Activated T-cell treated with anti-CD3 and anti-CD28 coated beads, Interleukin-2, amount 50 U/mL, for 72 hours (primary cell): Measurements from ENCODE around the gene TTC3. TPM values are rescaled to one million over a fixed set of nuclear protein-coding genes. Genes with fewer than 3 reads are reported as not detected.
"Not testable (repeated sequence)": the region's sequence is repeated elsewhere in the genome, so short reads cannot be mapped to it uniquely, and the experiment has no call there.

Experiments used
- ATAC-seq, 2 donors: fragments of 150-1000 bp; cut with Tn5 transposase; replicated peaks in 1 of 2; 2 replicates each; pipeline ENCODE4 v1.10.0; 2021; ENCODE audit warnings: moderate library complexity in 2 of 2, mild to moderate bottlenecking in 1 of 2
- DNase-seq, 2 donors: peaks; one replicate each; pipeline ENCODE4 v3.0.0; 2021 to 2022; ENCODE audit warnings: mixed read lengths in 1 of 2
- H3K27ac Mint-ChIP-seq: one replicate; pipeline ENCODE4 v1.8.0; 2022; ENCODE audit warnings: mild to moderate bottlenecking, moderate library complexity, mixed read lengths
- H3K27me3 Mint-ChIP-seq: one replicate; pipeline ENCODE4 v1.8.0; 2022; ENCODE audit warnings: low read depth, mixed read lengths
- H3K36me3 Mint-ChIP-seq, 2 donors: one replicate each; pipeline ENCODE4 v1.8.0; 2022; ENCODE audit warnings: mixed read lengths in 2 of 2, mild to moderate bottlenecking in 1 of 2; ENCODE audit not compliant: insufficient read depth in 2 of 2
- H3K4me1 Mint-ChIP-seq: one replicate; pipeline ENCODE4 v1.8.0; 2022; ENCODE audit warnings: low read depth, mixed read lengths
- H3K4me3 Mint-ChIP-seq, 2 donors: one replicate each; pipeline ENCODE4 v1.8.0; 2022; ENCODE audit warnings: mild to moderate bottlenecking in 2 of 2, mixed read lengths in 2 of 2, moderate library complexity in 2 of 2
- H3K9me3 Mint-ChIP-seq, 2 donors: one replicate each; pipeline ENCODE4 v1.8.0; 2022; ENCODE audit warnings: mixed read lengths in 2 of 2
- total RNA-seq, 2 donors: library from RNA; stranded (reverse); gene quantifications; one replicate each; pipeline ENCODE4 v1.2.3, GENCODE V29; 2022

TTC3 gene
- total RNA-seq, 2 donors from 2014 or later, result 62.4 to 65.8 TPM

DNA sequence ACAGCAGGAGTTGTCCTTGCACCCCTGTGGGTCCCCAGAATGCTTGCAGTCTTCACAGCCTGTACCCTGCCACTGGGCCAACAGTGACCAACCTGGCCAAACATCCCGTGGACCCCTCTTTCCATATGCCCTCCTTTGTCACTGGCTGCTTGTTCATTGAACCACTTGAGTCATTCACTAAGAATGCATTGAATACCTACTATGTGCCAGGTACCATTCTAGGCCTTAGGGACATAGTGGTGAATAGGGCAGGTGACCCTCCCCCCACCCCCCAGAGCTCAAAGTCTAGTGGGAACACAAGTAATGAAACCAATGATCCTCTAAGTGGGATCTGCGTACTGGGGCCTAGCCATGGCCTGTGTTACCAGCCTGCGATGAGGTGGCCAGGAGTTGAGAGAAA is 28.4 kb upstream of the TTC3 start:
- DNase-seq (no peak), ATAC-seq (no peak)
- Mint-ChIP-seq H3K36me3 (no peaks in the 10 kb centered on the region), H3K4me1 (peaks cover 7% of the 10 kb centered on the region), H3K9me3 (no peaks in the 10 kb centered on the region), H3K27ac (no peak overlapping the region), H3K4me3 (no peak overlapping the region), H3K27me3 (no peaks in the 10 kb centered on the region)

DNA sequence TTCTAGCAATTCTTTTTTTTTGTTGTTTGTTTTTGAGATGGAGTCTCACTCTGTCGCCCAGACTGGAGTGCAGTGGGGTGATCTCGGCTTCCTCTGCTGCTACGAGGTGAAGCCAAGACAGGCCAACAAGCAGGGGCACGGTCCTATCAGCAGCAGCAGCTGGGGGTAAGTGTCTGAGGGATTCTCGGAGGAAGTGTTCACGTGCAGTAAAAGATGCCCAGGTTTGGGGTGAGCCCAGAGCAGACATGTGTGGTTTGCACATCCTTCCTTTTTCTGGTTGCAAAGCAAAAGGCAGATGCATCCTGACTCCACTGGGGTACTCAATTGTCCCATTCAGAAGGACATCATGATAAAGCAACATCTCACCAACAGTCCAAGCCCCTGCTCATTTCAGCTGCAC is 27.9 kb upstream of the TTC3 start:
- ATAC-seq (no peak), DNase-seq (no peak)
- H3K36me3 Mint-ChIP-seq, result no peaks in the 10 kb centered on the region
- no peak overlapping the region for H3K4me3 Mint-ChIP-seq
- no peak overlapping the region for H3K27ac Mint-ChIP-seq
- H3K9me3 Mint-ChIP-seq, result no peaks in the 10 kb centered on the region
- H3K27me3 Mint-ChIP-seq, result no peaks in the 10 kb centered on the region
- peaks cover 7% of the 10 kb centered on the region for H3K4me1 Mint-ChIP-seq

DNA sequence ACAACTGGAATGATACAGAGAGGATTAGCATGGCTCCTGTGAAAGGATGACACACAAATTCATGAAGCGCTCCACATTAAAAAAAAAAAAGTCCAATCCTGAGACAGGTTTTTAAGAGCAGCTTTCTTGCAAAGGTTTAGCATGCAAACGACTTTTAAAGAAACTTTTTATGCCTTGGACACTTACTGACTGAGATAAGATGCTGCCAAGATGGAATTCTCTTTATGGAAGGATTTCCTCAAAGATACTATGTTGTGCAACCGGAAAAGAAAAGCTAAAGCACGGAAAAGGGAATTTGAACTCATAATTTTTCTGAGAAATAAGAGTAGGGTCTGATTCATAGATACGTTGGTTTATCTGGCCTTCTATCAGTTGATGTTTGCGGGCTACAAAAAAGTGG is 27.5 kb upstream of the TTC3 start:
- H3K4me1 Mint-ChIP-seq, result peaks cover 7% of the 10 kb centered on the region
- no peaks in the 10 kb centered on the region for H3K36me3 Mint-ChIP-seq
- no peak overlapping the region for H3K27ac Mint-ChIP-seq
- no peaks in the 10 kb centered on the region for H3K27me3 Mint-ChIP-seq
- H3K4me3 Mint-ChIP-seq, result no peak overlapping the region
- DNase-seq (no peak), ATAC-seq (no peak)
- H3K9me3 Mint-ChIP-seq, result no peaks in the 10 kb centered on the region

DNA sequence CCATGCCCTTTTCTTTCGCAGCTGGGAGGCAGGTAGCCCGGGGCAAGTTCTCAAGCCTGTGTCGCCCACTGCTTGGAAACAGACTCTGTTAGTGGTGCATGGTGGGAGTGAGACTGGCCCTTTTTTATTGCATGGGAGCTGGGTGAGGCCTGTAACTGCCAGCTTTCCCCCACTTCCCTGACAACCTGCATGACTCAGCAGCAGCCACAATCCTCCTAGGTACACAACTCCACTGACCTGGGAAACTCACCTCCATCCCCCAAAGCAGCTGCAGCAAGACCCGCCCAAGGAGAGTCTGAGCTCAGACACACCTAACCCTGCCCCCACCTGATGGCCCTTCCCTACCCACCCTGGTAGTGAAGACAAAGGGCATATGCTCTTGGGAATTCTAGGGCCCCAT is 26.0 kb upstream of the TTC3 start:
- no peaks in the 10 kb centered on the region for H3K27me3 Mint-ChIP-seq
- no peak for ATAC-seq
- H3K4me1 Mint-ChIP-seq, result peaks cover 7% of the 10 kb centered on the region
- H3K36me3 Mint-ChIP-seq, result no peaks in the 10 kb centered on the region
- no peak overlapping the region for H3K4me3 Mint-ChIP-seq
- no peaks in the 10 kb centered on the region for H3K9me3 Mint-ChIP-seq
- DNase-seq, result no peak
- H3K27ac Mint-ChIP-seq, result no peak overlapping the region

DNA sequence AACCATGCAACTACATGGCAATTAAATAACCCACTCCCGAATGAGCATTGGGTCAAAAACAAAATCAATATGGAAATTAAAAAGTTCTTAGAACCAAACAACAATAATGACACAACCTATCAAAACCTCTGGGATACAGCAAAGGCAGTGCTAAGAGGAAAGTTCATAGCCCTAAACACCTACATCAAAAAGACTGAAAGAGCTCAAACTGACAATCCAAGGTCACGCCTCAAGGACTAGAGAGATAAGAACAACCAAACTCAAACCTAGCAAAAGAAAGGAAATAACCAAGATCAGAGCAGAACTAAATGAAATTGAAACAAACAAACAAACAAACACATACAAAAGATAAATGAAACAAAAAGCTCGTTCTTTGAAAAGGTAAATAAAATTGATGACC is 23.3 kb upstream of the TTC3 start:
- DNase-seq, H3K4me1 Mint-ChIP-seq, ATAC-seq, H3K27ac Mint-ChIP-seq, H3K36me3 Mint-ChIP-seq, H3K4me3 Mint-ChIP-seq, H3K27me3 Mint-ChIP-seq, H3K9me3 Mint-ChIP-seq: not testable (repeated sequence)

DNA sequence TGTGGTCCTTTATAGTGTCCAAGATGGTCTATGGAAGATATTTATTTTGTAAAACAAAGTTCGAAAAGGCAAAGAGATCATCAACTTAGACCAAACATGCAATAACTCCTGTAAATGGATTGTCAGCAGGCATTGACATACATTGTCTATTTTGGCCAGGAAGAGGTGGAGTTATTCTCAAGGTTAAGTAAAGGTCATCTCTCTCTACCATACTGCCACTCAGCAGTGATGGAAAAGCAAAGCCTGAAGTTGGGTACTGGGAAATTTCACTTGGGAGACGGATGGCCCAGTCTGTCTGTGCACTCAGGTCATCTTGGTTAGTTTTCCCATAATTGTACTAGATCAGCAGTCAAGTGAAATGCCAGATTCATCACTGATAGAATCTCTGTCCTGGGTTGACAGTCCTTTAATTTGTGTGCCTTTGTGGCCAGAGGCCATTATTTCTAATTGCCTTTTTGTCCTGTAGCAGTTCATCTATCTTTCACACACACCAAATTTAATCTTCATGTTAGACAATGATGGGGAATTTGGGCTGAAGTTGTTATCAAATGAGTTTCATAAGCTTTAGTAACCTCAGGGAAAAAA is 17.7 kb upstream of the TTC3 start:
- peaks cover 5% of the 10 kb centered on the region for H3K4me1 Mint-ChIP-seq
- H3K9me3 Mint-ChIP-seq, result peaks cover 0 to 2% of the 10 kb centered on the region in 2 donors
- H3K27ac Mint-ChIP-seq, result no peak overlapping the region
- H3K27me3 Mint-ChIP-seq, result no peaks in the 10 kb centered on the region
- ATAC-seq (no peak), DNase-seq (no peak)
- no peak overlapping the region for H3K4me3 Mint-ChIP-seq
- H3K36me3 Mint-ChIP-seq, result no peaks in the 10 kb centered on the region

DNA sequence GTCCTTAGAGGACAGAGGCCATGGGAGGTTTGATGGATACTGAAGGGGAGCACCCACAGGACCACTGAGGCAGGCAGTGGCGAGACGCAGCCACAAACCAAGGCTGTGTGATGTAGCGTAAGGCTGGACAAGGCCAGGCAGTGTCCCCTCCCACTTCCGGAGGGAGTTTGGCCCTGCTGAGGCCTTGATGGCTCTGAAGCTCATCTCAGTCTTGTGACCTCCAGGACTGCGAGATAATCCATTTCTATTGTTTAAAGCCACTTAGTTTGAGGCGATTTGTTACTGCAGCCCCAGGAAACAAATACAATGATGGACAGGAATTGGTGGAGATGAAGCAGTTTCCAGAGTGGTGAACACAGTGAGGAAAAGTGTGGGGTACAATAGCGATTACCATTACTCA is 15.4 kb upstream of the TTC3 start:
- peaks cover 15% of the 10 kb centered on the region for H3K4me1 Mint-ChIP-seq
- peaks cover 0 to 2% of the 10 kb centered on the region in 2 donors for H3K9me3 Mint-ChIP-seq
- H3K27me3 Mint-ChIP-seq, result no peaks in the 10 kb centered on the region
- no peaks in the 10 kb centered on the region for H3K36me3 Mint-ChIP-seq
- ATAC-seq, result no peak
- DNase-seq, result no peak
- H3K4me3 Mint-ChIP-seq, result no peak overlapping the region
- H3K27ac Mint-ChIP-seq, result no peak overlapping the region

DNA sequence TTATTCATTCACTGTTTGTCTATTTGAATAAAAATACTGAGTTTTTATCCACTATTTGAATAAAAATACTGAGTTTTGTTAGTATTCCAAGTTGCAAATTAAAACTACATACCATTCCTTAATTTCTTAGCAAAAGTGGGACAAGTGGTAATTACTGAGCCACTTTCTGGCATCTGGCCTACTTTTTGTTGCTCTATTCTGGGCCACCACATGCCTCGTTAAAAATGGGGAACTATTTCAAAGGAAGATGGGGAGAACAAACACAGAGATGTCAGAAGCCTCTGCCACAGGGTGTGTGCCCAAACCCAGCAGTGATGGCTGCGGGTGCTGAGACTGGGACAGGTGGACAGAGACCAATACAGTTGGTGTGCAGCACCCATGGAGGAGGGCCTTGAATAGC is 14.8 kb upstream of the TTC3 start:
- H3K27ac Mint-ChIP-seq, result no peak overlapping the region
- no peaks in the 10 kb centered on the region for H3K27me3 Mint-ChIP-seq
- no peak overlapping the region for H3K4me3 Mint-ChIP-seq
- peaks cover 0 to 2% of the 10 kb centered on the region in 2 donors for H3K9me3 Mint-ChIP-seq
- H3K36me3 Mint-ChIP-seq, result no peaks in the 10 kb centered on the region
- DNase-seq, result no peak
- H3K4me1 Mint-ChIP-seq, result peaks cover 15% of the 10 kb centered on the region
- no peak for ATAC-seq

DNA sequence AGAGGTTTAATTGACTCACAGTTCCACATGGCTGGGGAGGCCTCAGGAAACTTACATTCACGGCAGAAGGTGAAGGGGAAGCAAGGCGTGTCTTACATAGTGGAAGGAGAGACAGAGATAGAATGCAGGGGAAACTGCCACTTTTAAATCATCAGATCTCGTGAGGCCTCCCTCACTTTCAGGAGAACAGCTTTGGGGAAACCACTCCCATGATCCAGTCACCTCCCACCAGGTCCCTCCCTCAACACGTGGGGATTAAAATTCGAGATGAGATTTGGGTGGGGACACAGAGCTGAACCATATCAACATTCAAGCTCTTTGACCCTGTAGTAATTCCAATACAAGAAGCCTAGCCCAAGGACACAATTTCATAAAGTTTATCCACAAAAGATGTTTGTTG is 13.9 kb upstream of the TTC3 start:
- H3K36me3 Mint-ChIP-seq, result no peaks in the 10 kb centered on the region
- peaks cover 0 to 2% of the 10 kb centered on the region in 2 donors for H3K9me3 Mint-ChIP-seq

DNA sequence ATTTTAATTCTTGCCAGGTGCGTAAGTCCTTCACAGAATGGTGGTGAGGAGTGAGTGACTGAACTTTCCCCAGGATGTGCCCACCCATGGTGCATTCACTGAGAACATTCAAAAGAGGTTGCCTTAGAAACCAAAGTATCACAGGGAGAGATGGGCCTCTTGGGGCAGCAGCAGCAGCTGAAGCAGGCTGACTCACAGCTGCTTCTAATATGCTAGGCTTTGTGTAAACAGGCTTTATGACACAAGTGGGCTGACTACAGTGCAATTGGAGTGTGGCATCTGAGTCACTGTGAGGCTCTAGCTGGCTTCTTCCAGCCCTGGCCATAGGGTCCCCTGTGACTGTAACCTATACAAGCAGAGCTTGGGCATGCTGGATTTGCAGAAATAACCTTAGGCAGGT is 12.8 kb upstream of the TTC3 start:
- DNase-seq, result peak; percentile 40 to 45
- Mint-ChIP-seq H3K27ac (no peak overlapping the region), H3K4me3 (no peak overlapping the region), H3K4me1 (peaks cover 15% of the 10 kb centered on the region), H3K27me3 (no peaks in the 10 kb centered on the region), H3K9me3 (peaks cover 0 to 2% of the 10 kb centered on the region in 2 donors), H3K36me3 (no peaks in the 10 kb centered on the region)
- peak; percentile 99 for ATAC-seq

More for the DNA sequence above, 13.9 kb upstream of the TTC3 start:
- ATAC-seq (no peak), DNase-seq (no peak)
- no peaks in the 10 kb centered on the region for H3K27me3 Mint-ChIP-seq
- H3K4me3 Mint-ChIP-seq, result no peak overlapping the region
- H3K27ac Mint-ChIP-seq, result no peak overlapping the region
- H3K4me1 Mint-ChIP-seq, result peaks cover 15% of the 10 kb centered on the region

DNA sequence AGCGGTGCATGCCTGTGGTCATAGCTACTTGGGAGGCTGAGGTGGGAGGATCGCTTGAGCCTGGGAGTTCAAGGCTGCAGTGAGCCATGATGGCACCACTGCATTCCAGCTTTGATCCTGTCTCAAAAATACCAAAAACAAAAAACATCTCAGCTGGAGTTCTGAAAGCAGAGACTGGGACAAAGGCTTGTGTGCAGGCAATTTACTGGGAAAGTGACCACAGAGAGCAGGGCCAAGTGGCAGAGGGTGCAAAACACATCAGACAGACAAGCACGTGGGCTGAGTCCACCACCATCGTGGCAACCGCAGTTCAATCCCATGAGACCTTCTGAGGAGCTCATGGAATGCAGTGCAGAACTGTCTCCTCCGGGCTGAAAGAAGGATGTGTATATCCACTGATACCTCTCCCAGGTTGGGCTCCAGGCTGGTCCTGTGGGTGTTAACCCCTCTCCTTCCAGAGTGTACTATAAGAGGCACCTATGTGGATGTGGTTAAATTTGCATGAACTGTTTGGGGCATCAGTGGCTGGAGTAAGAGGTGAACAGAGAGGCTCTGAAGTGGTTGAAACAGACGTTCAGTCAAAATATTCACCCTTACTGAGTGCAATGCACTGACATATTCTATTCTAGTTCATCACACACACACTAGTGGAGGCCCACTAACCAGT is 11.0 kb upstream of the TTC3 start:
- ATAC-seq (no peak), DNase-seq (no peak)
- peaks cover 15% of the 10 kb centered on the region for H3K4me1 Mint-ChIP-seq

DNA sequence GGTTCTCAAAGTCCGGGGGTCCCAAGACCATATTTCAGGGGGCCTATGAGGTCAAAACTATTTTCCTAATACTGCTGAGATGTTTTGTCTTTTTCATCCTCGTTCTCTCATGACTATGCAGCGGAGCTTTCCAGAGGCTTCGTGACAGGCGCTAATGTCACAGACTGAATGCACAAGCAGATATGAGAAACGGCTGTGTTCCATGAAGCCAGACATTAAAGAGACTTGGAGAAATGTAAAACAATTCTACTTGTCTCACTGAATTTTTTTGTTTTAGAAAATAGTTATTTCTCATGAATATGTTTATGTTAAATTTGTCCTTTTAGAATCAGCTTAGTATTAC is 10.5 kb upstream of the TTC3 start:
- no peak for DNase-seq
- Mint-ChIP-seq H3K9me3 (no peaks in the 10 kb centered on the region), H3K4me3 (no peak overlapping the region), H3K27ac (no peak overlapping the region), H3K36me3 (peaks cover 0 to 3% of the 10 kb centered on the region in 2 donors), H3K4me1 (peaks cover 15% of the 10 kb centered on the region), H3K27me3 (no peaks in the 10 kb centered on the region)
- ATAC-seq, result no peak

More for the DNA sequence above, 11.0 kb upstream of the TTC3 start:
- no peaks in the 10 kb centered on the region for H3K9me3 Mint-ChIP-seq
- no peak overlapping the region for H3K27ac Mint-ChIP-seq
- H3K27me3 Mint-ChIP-seq, result no peaks in the 10 kb centered on the region
- H3K4me3 Mint-ChIP-seq, result no peak overlapping the region
- H3K36me3 Mint-ChIP-seq, result peaks cover 0 to 3% of the 10 kb centered on the region in 2 donors

DNA sequence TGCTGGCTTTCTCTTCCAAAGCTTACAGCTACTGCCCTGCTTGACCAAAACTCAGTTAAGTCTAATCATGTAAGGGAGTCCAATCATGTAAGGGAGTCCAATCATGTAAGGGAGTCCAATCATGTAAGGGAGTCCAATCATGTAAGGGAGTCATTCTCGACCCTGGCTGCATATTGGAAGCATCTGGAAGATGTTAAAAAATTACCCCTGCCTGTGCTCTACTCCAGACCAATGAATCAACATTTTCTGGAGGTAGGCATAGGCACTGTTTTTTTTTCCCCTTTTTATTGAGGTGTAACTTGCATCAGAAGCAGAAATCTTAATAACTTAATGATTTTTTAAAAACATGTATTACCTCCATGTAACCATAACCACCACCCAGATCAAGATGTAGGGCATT is 9.6 kb upstream of the TTC3 start:
- Mint-ChIP-seq H3K9me3 (no peaks in the 10 kb centered on the region), H3K4me1 (peaks cover 15% of the 10 kb centered on the region), H3K36me3 (peaks cover 1 to 6% of the 10 kb centered on the region in 2 donors), H3K27me3 (no peaks in the 10 kb centered on the region), H3K4me3 (no peak overlapping the region), H3K27ac (no peak overlapping the region)
- ATAC-seq, result no peak
- DNase-seq, result no peak

DNA sequence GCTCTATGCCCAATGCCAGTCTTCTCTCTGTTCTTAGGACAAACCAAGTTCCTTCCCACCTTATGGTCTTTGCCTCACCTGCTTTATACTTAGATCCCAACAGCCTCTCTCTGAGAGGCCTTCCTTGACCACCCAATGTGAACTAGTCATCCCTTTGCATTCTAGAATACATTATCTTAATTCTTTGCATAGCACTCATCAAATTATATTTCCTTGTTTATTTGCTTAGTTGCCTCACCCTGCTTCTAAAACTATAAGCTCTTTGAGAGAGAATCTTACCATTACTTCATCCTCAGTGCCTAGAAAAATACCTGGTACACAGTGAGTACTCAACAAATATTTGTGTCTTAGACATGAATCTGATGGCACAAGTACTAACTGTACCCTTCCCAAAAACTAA is 8.2 kb upstream of the TTC3 start:
- H3K27ac Mint-ChIP-seq, result no peak overlapping the region
- H3K4me3 Mint-ChIP-seq, result no peak overlapping the region
- H3K27me3 Mint-ChIP-seq, result no peaks in the 10 kb centered on the region
- ATAC-seq (no peak), DNase-seq (no peak)
- H3K36me3 Mint-ChIP-seq, result peaks cover 1 to 10% of the 10 kb centered on the region in 2 donors
- H3K9me3 Mint-ChIP-seq, result no peaks in the 10 kb centered on the region
- H3K4me1 Mint-ChIP-seq, result peaks cover 16% of the 10 kb centered on the region
